NCI-H82 (cell line): ENCODE data around the gene NSMCE1.
A peak's percentile ranks its signal among the peaks of the same experiment; 100 is the strongest.

Experiments
- DNase-seq: peaks from one replicate; lab custom pipeline; 2025; lab: John Stamatoyannopoulos, UW

NSMCE1 gene

GRCh38 chr16:27242868-27243590 lies 25.5 kb downstream of the NSMCE1 start:
- no peak for DNase-seq

DNA sequence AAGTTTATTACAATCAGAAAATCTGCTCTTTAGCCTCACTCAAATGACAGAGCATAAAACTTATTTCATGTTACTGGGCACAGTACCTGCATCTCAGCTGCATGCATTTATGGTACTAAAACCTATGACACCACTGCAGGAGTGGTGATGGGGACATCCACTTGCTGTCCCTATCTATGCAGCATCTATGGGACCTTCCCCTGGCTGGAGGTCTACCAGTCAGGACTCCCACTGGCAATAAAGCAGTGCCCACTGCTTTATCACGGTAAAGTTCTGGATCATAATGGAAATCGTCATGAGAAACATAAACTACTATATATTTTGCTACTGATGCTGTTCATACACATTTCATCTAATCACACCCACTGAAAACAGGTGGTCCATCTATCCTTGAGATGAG lies 26.2 kb downstream of the NSMCE1 start:
- DNase-seq: no peak

- DNase-seq: no peak
Measured at GRCh38 chr16:27241658-27242057, 26.9 kb downstream of the NSMCE1 start.

DNA sequence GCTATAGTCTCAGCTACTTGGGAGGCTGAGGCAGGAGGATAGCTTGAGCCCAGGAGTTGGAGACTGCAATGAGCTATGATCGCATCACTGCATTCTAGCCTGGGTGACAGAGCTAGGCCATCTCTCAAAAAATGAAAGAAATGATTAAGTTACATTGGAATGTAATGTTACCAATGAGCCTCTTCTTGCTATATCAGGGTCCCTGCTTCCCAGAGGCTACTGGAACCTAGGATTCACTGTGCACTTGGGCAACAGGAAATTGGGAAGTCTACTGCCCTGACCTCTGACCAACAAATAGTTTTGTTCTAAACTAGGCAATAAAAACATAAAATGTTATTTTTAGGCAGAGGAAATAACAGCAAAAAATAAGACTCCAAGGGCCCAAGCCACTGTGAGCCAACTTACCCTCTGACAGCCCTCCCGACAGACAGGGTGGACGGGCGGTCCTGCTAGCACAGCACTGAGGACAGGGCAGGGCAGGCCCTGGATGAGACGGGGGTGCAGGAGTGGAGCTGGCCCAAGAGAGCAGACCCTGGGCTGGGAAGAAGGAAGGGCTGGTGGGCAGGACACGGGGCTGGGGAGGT lies 27.5 kb downstream of the NSMCE1 start:
- DNase-seq: no peak

DNA sequence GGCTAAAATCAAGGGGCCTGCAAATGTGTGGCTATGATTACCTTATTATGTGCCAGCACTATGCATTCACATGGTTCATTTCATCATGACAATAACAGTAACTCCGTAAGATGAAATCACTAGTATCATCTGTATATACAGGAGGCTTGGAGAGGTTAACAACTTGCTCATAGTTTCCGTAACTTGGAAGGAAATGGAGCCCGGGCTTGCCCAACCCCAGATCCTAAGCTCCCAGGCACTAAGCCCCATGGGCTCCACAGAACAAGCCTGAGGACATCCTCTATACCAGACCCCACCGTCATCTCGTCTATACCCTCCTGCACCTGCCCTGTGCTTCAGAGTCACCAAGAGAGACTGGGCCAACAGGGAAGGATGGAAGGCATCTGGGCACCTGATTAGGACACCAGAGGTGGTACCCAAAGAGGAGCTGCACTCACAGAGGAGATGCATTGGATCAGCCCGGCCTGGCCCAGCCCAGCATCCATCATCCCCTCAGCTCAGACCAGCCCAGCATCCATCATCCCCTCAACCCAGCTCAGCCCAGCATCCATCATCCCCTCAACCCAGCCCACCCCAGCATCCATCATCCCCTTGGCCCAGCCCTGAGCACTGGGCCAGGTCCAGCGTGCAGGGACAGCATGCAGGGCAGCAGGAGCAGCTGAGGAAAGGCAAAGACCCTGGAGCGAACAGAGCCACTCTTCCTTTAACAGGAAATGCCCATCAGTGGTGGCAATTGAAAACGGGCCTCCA lies 28.5 kb downstream of the NSMCE1 start:
- no peak for DNase-seq

DNA sequence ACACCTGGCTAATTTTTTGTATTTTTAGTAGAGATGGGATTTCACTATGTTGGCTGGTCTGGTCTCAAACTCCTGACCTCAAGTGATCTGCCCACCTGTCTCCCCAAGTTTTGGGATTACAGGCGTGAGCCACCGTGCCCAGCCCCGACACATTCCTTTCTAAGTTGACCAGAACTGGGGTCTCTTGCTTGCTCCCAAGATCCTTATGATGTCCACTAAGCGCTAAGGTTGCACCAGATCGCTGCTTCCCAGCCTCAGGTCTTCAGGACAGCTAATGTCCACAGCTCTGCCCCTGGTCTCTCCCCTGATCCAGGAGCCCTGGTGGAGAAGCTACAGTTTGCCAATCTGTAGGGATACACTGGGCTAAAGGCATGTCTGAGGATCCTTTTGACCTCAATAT lies 29.5 kb downstream of the NSMCE1 start:
- no peak for DNase-seq

GRCh38 chr16:27238591-27238990 lies 30.0 kb downstream of the NSMCE1 start:
- DNase-seq: no peak

DNA sequence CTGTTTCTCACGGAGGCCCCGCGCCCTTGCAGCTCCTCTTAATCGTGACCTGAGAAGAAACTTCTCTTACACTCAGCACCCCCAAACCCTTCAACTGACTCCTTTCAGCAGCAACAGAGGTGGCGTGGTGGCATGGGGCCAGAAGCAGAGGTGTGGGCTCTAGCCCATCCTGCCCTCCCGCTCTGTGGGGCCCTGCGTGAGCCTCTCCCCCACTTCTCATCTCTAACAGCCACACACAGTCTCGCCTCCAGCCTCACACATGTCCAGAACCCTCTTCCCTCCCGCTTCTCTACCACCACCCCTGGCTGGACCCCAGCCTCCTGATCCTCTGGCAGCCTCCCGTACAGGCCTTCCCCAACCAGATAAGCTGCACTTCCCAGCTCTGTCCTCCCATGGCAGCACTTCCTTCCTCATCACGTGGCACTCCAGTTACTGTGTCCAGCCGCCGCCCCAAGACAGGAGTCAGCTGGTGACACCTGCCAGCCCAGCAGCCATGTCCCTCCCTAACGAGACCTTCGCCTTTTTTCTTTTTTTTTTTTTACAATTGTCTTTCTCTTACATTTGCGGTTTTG lies 30.5 kb downstream of the NSMCE1 start:
- no peak for DNase-seq

DNA sequence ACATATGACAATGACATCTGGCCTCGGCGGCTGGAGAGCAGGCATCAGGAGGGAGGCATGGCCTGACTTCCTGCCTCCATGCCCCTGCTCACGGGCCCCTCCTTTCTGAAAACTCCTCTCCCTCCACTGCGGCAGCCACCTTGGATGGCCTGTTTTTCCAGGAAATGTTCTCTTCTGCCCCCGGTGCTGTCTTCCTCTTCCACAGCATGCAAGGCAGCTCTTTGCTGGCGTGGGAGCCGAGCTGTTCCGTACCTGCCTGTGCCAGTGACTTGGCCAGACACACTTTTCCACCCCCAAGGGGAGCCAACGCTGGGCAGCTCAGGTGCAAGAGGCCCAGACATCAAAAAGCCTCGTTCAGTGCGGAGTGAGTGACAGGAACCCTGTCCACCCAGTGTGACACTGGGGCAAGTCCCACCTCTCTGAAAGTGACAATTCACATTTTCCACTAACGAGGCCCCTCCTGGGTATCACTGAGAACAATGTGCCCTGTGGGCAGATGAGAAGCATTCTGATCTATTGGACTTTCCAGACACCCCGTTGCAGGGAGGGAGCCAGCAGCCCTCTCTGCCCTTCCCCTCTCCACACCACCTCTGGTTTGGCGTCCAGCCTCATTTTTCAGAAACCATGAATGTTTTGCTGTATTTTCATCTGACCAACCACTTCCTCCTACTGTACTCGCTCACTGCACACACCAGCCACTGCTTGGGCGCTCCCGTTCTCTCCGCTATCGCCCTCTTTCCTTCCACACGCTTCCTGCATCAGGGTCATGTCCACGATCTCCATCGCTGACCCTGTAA lies 31.2 kb downstream of the NSMCE1 start:
- DNase-seq: no peak

DNA sequence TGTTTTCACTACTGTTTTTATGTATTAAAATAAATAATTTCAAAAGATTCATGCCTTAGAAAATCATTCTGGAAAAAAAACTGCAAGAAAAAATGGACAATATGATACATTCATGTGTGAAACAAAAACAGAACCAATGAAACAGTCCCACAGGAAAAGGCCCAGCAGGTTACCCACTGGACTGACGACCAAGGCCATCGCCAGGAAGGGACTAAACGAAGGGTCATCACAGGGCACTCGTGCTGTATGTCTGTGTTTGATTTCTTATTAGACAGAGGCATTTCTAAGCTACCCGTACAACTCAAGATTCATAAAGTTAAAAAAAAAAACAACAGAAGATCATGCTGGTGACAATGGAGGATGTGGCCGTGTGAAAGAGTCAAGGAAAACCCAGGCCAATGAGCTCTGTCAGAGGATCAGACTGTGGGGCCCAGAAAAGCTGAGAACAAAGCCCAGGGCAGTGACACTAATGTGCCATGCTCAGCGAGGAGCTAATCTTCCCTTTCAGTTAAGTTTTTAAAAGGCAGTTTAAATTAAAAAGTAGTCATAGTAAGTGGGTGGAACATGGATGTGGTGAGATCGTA lies 31.8 kb downstream of the NSMCE1 start:
- DNase-seq: no peak

DNA sequence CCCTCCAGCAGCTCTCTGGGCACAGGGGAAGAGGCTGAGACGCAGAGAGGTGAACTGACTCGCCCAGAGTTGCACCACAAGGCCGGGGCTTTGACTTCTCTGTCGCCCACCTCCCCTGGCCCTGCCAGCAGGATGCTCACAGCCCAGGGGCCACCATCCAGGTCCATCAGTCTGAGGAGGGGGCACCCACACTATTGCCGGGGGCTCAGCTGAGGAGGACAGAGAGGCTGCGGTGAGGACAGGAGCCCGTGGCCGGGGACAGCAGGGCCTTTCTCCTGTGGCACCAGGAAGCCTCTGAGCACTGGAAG lies 32.7 kb downstream of the NSMCE1 start:
- no peak for DNase-seq

DNA sequence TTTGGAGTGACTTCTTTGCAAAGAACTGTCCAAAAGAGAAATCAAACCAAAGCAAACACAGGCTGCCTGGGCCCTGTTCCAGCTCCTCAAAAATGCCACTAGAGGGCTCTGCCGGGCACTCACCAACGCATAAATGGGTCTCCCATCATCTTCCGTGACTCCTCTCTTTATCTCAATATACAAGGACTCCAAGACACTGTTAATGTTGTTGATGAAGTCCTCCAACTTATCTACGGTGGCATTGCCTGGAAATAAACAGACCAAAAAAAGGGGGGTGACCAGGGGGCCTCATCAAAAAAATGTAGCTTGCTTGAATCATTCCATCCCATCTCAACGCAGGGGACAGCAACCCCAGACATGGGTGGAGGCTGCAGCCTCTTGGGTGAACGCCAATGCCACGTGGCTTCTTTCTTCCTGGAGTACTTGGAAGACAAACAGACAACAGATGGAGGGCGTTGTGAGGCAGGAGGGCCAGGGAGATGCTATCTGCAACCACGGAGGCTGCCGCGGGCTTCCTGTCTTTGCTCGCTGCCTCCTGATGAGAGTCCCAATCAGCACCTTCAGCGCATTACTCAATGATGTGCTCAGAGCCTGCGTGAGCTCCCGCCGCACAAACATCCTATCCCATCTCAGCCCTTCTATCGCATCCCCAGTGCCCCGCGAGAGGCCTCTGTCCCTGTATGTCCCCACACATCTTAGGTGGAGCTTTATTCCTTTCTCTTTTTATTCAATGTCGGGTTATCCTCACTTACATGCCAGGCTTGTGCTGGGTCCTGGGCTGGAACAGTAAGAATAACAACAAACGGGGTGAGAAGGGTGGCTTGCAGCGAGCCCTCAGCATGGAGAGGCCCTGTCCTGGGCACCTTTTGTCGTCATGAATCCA lies 33.3 kb downstream of the NSMCE1 start:
- DNase-seq: peak; percentile 70

DNA sequence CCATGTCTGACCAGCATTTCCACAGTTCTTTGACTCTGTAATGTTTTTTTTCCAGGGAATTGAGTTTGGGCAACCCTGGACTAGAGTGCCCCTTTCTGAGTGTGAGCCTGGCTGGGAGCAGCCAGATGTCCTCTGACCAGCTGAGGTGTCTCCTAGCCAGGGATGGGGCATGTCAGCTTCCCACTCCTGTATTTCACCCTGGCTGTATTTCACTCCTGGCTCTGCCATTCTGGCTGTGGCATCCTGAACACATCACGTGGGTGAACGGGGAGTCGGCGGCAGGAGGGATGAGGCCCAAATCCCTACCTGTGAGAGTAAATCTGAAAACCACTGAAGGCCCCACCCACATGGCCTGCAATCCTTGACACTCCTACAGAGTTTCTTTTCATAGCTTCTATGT lies 34.0 kb downstream of the NSMCE1 start:
- no peak for DNase-seq

DNA sequence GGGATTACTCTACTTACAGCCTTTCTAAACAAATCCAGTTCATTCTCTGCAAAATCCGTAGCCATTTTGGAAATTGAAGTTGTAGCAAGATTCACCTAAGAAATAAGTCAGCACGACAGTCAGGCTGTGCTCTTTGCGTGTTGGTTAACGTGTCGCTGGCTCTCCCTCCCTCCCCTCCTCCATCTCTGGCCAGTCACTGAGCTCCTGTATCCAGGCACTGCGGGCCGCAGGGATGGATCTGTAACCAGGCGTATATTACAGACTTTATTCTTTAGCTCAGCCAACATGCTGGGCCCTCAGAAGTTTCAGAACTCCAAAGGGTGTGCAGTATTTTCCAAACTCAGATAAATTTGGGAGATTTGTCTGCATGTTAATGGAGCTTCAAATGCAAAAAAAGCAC lies 34.4 kb downstream of the NSMCE1 start:
- no peak for DNase-seq

- no peak for DNase-seq
Measured at GRCh38 chr16:27233731-27234130, 34.8 kb downstream of the NSMCE1 start.

GRCh38 chr16:27232901-27233625 lies 35.5 kb downstream of the NSMCE1 start:
- no peak for DNase-seq

DNA sequence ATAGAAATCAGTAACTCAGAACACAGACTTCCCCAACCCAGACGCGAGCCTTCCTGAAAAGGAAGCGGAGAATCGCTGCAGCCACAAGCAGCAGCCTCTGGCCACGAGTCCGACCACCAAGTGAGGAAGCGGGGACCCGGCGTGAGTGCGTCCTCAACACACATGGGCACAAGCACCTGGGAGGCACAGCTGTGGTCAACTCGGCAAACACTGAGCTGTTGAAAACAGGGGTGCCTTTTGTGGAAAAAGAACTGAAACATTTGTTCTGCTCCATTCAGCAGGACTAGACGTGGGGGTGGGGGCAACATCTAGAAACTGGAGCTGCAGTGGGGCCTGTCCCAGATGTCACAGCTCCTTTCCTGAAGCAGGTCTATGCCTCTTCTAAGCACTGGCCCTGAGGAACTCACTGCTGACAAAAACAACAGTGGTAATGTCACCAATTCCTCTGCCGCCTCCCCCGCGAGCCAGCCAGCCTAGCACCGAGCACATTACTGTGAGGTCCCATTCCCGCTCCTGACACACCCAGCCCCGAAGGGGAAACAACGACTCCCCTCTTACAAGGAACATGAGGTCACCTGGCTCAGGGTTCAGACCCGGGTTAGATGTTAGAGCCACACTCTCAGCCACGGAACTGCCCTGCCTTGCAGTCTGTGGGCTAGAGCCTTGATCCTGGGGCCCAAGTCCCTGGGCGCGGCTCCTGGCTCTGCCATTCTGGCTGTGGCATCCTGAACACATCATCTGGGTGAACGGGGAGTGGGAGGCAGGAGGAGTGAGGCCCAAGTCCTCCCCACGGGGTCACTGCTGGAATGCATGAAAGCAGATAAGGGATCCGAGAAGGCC lies 36.3 kb downstream of the NSMCE1 start:
- DNase-seq: no peak

DNA sequence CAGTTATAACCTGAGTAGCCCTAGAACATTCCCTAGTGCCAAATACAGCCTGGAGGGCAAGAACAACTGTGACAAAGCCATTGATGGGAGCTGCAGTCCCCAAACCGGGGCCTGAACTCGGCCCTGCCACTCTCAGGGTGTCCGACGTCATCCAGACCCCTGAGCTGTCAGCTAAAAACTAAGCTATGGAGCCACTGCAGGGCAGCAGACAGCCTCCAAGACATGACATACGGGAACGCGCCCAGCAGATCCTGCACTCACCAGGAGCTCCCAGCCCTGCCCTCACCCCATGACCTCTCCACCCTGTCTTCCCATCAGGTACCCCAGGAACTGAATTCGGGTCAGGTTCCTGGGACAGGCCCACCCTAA lies 36.9 kb downstream of the NSMCE1 start:
- no peak for DNase-seq

GRCh38 chr16:27230562-27231001 lies 38.0 kb downstream of the NSMCE1 start:
- no peak for DNase-seq
